ENCODE results near the gene CACYBP.
"Not testable (repeated sequence)": the region's sequence is repeated elsewhere in the genome, so short reads cannot be mapped to it uniquely, and the experiment has no call there.

The CACYBP gene

GRCh38 chr1:175015243-175015642, 15.5 kb downstream of the CACYBP start:
- no peak for DNase-seq

GRCh38 chr1:175019524-175019923, 19.8 kb downstream of the CACYBP start:
- DNase-seq = no peak

DNA sequence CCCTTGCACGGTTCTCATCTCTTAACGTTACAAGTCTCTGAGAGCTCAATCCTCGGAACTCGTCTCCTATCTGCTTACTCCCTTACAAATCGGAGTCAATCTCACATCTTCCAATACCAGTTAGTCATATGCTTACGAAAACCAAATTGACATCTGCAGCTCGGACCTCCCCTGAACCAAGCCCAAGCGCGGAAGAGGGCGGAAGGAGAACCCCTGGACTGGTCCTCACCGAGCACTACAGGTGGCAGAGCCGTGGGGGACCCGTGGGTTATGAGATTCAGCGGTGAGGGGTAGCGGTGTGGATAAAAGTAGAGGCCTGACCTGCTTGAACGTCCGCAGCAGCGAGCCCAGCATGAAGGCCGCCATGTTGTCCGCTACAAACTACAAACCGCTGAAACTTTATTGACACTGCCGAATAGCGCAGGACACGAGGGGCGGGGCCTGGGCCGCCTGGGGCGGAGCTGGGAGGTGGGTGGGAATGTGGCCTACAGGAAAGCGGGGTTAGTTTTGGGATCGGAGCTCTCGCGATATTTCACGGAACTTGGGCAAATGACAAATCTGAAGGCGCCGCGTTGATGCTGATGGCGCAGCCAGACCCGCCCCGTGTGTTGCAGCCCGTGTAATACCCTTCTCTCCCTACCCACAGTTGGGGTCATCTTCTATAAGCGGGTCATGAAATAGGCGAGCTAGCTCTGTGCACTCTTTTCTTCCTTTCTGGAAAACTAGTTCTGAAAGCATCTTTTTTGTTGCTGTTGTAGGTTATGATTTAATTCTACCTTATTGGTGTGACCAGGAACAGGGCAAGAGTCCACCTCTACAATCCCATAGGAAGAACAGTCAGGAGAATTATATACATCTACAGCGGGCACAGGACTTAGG, 23.5 kb downstream of the CACYBP start, which contains the start of gene MRPS14:
Gene MRPS14 (minus strand): TSS at position 383 of the 879 bp plus-strand sequence. CDS start 17 bp downstream, at position 366.
- DNase-seq = peak; percentile 99

DNA sequence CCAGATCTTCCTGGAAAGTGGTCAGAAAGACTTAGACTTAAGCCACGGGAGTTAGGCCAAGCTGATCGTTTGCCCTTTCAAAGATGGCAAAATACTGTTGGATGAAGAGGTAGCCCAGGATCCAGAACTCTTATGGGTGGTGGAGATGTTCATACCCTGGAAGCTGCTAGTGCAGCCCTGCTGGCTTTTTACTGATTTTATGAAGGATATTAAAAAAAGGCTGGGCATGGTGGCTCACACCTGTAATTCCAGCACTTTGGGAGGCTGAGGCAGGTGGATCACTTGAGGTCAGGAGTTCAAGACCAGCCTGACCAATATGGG, 24.1 kb downstream of the CACYBP start:
- DNase-seq = not testable (repeated sequence)

DNA sequence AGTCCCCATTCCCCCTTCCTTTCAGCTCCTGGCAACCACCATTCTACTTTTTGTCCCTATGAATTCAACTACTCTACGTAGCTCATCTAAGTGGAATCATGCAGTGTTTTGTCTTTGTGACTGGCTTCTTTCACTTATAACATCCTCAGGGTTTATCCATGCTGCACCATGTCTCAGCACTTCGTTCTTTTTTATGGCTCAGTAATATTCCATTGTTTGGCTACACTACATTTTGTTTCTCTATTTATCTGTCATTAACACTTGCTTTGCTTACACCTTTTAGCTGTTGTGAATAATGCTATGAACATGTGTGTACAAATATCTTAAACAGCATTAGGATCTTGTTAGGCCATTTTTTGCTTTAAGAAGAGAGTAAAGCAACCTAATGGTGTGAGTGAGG, 25.0 kb downstream of the CACYBP start:
- DNase-seq = no peak

DNA sequence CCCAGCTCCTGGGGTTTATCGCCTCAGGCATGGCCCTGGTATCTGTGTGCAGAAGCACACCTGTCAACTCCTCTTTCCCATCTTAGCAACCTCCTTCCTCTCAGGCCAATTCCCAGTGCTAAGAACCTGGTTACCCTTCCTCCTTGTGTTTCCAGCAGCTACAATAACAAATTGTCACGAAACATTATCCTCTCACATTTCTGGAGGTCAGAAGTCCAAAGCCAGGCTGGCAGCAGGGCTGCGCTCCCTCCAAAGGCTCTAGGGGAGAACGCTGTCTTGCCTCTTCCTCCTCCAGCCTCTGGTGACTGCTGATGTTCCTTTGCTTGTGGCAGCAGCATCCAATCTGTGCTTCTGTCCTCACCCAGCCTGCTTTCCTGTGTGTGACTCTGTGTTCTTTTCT, 34.2 kb downstream of the CACYBP start:
- DNase-seq = no peak

DNA sequence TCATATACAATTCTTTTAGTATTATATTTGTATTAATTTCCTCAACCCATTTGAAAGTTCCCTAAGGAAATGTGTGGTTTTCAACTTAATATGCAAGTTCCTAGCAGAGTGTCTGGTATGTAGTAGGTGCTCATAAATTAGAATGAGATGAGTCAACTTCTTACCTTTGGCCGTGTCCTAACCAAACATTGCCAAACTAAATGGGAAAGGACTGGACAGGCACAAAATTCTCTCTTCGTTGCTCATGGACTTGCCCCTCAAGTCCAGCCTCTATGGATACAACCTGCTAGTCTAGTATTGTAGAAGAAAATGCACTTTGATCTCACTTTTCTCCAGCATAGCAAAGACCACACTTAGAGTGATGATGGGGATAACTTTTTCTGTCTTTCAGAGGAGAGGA, 35.0 kb downstream of the CACYBP start:
- DNase-seq = no peak

GRCh38 chr1:175035865-175036264, 36.1 kb downstream of the CACYBP start:
- no peak for DNase-seq

- DNase-seq = no peak
These were observed 36.7 kb downstream of the CACYBP start for GRCh38 chr1:175036476-175036875.

DNA sequence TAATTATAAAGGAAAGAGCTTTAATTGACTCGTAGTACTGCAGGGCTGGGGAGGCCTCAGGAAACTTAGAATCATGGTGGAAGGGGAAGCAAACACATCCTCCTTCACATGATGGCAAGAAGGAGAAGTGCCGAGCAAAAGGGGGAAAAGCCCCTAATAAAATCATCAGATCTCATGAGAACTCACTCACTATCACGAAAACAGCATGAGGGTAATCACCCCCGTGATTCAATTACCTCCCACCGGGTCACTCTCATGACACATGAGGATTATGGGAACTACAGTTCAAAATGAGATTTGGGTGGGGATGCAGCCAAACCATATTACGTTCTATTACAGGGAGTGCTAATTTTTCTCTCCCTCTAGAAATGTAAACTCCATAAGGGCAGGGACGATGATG, 37.7 kb downstream of the CACYBP start:
- no peak for DNase-seq

GRCh38 chr1:175040324-175040879, 40.7 kb downstream of the CACYBP start:
- DNase-seq = no peak

DNA sequence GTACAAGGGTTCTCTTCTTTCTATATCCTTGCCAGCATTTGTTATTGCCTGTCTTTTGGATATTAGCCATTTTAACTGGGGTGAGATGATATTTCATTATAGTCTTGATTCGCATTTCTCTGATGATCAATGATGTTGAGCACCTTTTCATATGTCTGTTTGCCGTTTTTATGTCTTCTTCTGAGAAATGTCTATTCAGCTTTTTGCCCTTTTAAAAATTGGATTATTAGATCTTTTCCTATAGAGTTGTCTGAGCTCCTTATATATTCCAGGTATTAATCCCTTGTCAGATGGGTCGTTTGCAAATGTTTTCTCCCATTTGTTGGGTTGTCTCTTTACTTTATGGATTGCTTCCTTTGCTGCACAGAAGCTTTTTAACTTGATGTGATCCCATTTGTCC, 42.9 kb downstream of the CACYBP start:
- DNase-seq = no peak

DNA sequence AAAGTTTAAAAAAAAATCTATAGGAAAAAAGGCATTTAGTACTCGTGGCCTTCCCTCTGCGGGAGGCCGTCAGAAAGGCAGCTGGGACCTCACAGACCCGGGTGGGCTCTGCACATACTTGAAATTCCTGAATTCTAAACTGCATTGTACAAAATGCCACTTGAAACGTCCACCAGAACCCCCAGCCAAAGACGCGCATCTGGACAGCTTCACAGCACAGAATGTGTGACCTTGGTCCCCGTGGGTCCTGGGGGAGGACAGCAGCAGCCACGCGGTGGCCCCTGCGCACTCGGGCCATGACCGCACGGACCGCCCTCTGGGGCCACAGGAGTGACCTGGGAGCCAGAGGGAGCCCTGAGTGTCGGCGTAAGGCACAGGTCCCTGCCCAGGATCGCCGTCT, 44.1 kb downstream of the CACYBP start:
- no peak for DNase-seq

GRCh38 chr1:175044591-175044990, 44.8 kb downstream of the CACYBP start:
- DNase-seq = not testable (repeated sequence)

DNA sequence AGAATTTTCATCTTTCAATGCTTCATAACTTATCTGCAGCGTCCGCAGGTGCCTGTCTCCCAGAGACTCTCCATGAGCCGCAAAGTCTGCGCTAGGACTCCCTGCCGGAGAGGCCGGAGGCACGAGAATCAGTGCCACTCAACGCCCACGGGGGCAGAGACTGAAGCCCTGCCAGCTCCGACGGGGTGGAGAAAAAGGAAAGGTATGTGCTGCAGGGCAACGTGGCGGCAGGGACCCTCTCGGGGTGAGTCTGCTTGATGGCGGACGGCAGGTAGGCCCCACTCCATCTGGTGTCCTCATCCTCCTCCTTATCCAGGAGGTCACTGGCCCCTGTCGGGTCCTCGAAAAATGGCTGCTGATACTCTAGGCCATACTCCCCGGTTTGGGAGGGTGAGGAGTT, 45.4 kb downstream of the CACYBP start:
- DNase-seq = no peak

GRCh38 chr1:175045519-175045918, 45.8 kb downstream of the CACYBP start:
- no peak for DNase-seq

GRCh38 chr1:175050992-175051391, 51.2 kb downstream of the CACYBP start:
- DNase-seq = no peak

- DNase-seq = no peak
These were observed 55.0 kb downstream of the CACYBP start for GRCh38 chr1:175054736-175055135.
